HCT116 (cell line): ENCODE data around the gene TMEM184B. TPM values are rescaled to one million over a fixed set of nuclear protein-coding genes. Genes with fewer than 3 reads are reported as not detected.

Experiments
- ATAC-seq: fragments of 200-7000 bp; cut with Tn5 transposase; 2 replicates; pipeline ENCODE4 v1.9.1; 2020; ENCODE audit warnings: mild to moderate bottlenecking, moderate library complexity
- BruUV-seq: library from RNA; stranded (reverse); fragments of 400-500 nt; replicated peaks from 2 replicates; lab custom pipeline; 2021; lab: Mats Ljungman, UMichigan
- CTCF ChIA-PET: fragments of 300-600 bp; sonication (Branson Sonifier 250); formaldehyde crosslinking; loops from one replicate; lab custom pipeline; 2021; ENCODE audit warnings: antibody characterized with exemption; lab: Charles Lee
- POLR2A ChIA-PET: fragments of 300-600, 350-600 bp; sonication (Branson Sonifier 250); formaldehyde crosslinking; loops from one replicate; lab custom pipeline; 2021; ENCODE audit warnings: antibody characterized with exemption; lab: Charles Lee
- RAD21 ChIA-PET, 2 experiments: fragments of 300-600 bp; sonication (Branson Sonifier 250); formaldehyde crosslinking; loops; one replicate each; lab custom pipeline; 2023; ENCODE audit warnings: low total read pairs in 2 of 2; ENCODE audit not compliant: uncharacterized antibody in 2 of 2, unreplicated experiment in 2 of 2, low non-redundant PET in 1 of 2; lab: Charles Lee
- DNase-seq: peaks from one replicate; pipeline ENCODE4 v3.0.0-alpha.2; 2010; ENCODE audit warnings: low read depth, low spot score
- H2AFZ ChIP-seq: fragments of 200-600 bp; shearing (Covaris generic), sonication (generic); 2 replicates; pipeline ENCODE4 v1.6.1; 2017; ENCODE audit warnings: low read depth, mixed run types, mixed read lengths, antibody characterized with exemption, low read length; ENCODE audit not compliant: poor library complexity, severe bottlenecking
- H3K27ac ChIP-seq: 2 replicates; pipeline ENCODE4 v1.5.1; 2012; ENCODE audit warnings: low read depth, low read length
- H3K27me3 ChIP-seq: fragments of 200-600 bp; sonication (generic); 2 replicates; pipeline ENCODE4 v1.6.1; 2016; ENCODE audit warnings: mixed run types, low read length, mixed read lengths; ENCODE audit not compliant: insufficient read depth
- H3K36me3 ChIP-seq, 2 experiments: fragments of 200-500 bp in 1 of 2; fragments of 200-600 bp in 1 of 2; sonication (Bioruptor generic) in 1 of 2; sonication (generic) in 1 of 2; 2 replicates each; pipeline versions ENCODE4 v1.5.1 to v1.6.1; 2014 to 2016; ENCODE audit warnings: low read length in 2 of 2, inconsistent platforms in 1 of 2, mixed read lengths in 1 of 2, mixed run types in 1 of 2; ENCODE audit not compliant: insufficient read depth in 2 of 2, control insufficient read depth in 1 of 2
- H3K4me1 ChIP-seq, 2 experiments: fragments of 200-600 bp in 1 of 2; sonication (generic) in 1 of 2; 2 replicates each; pipeline versions ENCODE4 v1.5.1 to v1.6.1; 2012 to 2017; ENCODE audit warnings: low read length in 2 of 2, inconsistent platforms in 1 of 2, mild to moderate bottlenecking in 1 of 2, mixed read lengths in 1 of 2, mixed run types in 1 of 2, moderate library complexity in 1 of 2; ENCODE audit not compliant: insufficient read depth in 2 of 2, control insufficient read depth in 1 of 2
- H3K4me2 ChIP-seq: fragments of 200-600 bp; sonication (generic); 2 replicates; pipeline ENCODE4 v1.6.1; 2017; ENCODE audit warnings: mixed run types, low read length, mixed read lengths
- H3K4me3 ChIP-seq, 2 experiments: fragments of 200-600 bp in 1 of 2; sonication (generic) in 1 of 2; replicated peaks in 1 of 2; 2 replicates each; pipeline ENCODE4 v1.5.1; 2011 to 2016; ENCODE audit warnings: low read length in 2 of 2, control low read depth in 1 of 2, low read depth in 1 of 2, mild to moderate bottlenecking in 1 of 2, mixed read lengths in 1 of 2, mixed run types in 1 of 2
- H3K79me2 ChIP-seq: fragments of 200-600 bp; sonication (generic); 2 replicates; pipeline ENCODE4 v1.6.1; 2017; ENCODE audit warnings: mild to moderate bottlenecking, mixed run types, low read length, moderate library complexity, mixed read lengths; ENCODE audit not compliant: insufficient read depth
- H3K9ac ChIP-seq: fragments of 200-600 bp; sonication (generic); 2 replicates; pipeline ENCODE4 v1.6.1; 2016; ENCODE audit warnings: low read length, mixed read lengths
- H3K9me2 ChIP-seq: fragments of 200-600 bp; sonication (generic), shearing (Covaris generic); 2 replicates; pipeline ENCODE4 v1.6.1; 2017; ENCODE audit warnings: mixed run types, mild to moderate bottlenecking, moderate library complexity; ENCODE audit not compliant: insufficient read depth
- H3K9me3 ChIP-seq, 2 experiments: fragments of 200-500 bp in 1 of 2; fragments of 200-600 bp in 1 of 2; sonication (Bioruptor generic) in 1 of 2; sonication (generic) in 1 of 2; 2 replicates each; pipeline ENCODE4 v1.6.1; 2014 to 2017; ENCODE audit warnings: low read length in 2 of 2, mixed read lengths in 2 of 2, inconsistent platforms in 1 of 2, low read depth in 1 of 2, mild to moderate bottlenecking in 1 of 2, mixed run types in 1 of 2, moderate library complexity in 1 of 2; ENCODE audit not compliant: control insufficient read depth in 1 of 2, insufficient read depth in 1 of 2
- H4K20me1 ChIP-seq: fragments of 200-600 bp; sonication (generic), shearing (Covaris generic); 2 replicates; pipeline ENCODE4 v1.6.1; 2017; ENCODE audit warnings: mixed run types, mild to moderate bottlenecking, moderate library complexity; ENCODE audit not compliant: insufficient read depth
- ATF3 ChIP-seq: IDR thresholded peaks from 2 replicates; pipeline ENCODE4 v1.6.1; 2012
- CEBPB ChIP-seq: IDR thresholded peaks from 2 replicates; pipeline ENCODE4 v1.6.1; 2012; ENCODE audit warnings: low read depth
- EZH2 ChIP-seq: fragments of 200-600 bp; sonication (generic); IDR thresholded peaks from 2 replicates; pipeline ENCODE4 v1.6.1; 2017; ENCODE audit warnings: antibody characterized with exemption, mixed run types
- FOSL1 ChIP-seq: IDR thresholded peaks from 2 replicates; pipeline ENCODE4 v1.6.1; 2012; ENCODE audit warnings: low read depth
- MAX ChIP-seq: IDR thresholded peaks from 2 replicates; pipeline ENCODE4 v1.6.1; 2012
- POLR2A ChIP-seq: IDR thresholded peaks from 2 replicates; pipeline ENCODE4 v1.7.0; 2011; ENCODE audit warnings: borderline replicate concordance; ENCODE audit not compliant: insufficient read depth, insufficient read length; ENCODE audit errors: extremely low read depth
- POLR2AphosphoS5 ChIP-seq: IDR thresholded peaks from 2 replicates; pipeline ENCODE4 v1.6.1; 2011; ENCODE audit warnings: mild to moderate bottlenecking, low read depth, low read length, moderate library complexity
- RAD21 ChIP-seq: IDR thresholded peaks from 2 replicates; pipeline ENCODE4 v1.6.1; 2012; ENCODE audit warnings: low read depth, mild to moderate bottlenecking
- REST ChIP-seq: IDR thresholded peaks from 2 replicates; pipeline ENCODE4 v1.6.1; 2012; ENCODE audit warnings: low read depth
- SRF ChIP-seq: IDR thresholded peaks from 2 replicates; pipeline ENCODE4 v1.6.1; 2012; ENCODE audit warnings: low read depth
- ZFX ChIP-seq: fragments of 450-650 bp; IDR thresholded peaks from 2 replicates; pipeline ENCODE4 v1.6.1; 2017
- intact Hi-C: fragments of 100-400 bp; cut with micrococcal nuclease; formaldehyde crosslinking; loops from 2 replicates; pipeline ENCODE4 v1.10.0; 2022
- total RNA-seq: library from RNA; stranded (reverse); gene quantifications from one replicate; pipeline ENCODE4 v1.2.1, GENCODE V29; 2021; ENCODE audit not compliant: unreplicated experiment

Gene TMEM184B
- total RNA-seq, 1 experiment from 2014 or later = 66.0 TPM

- no peak for DNase-seq
- no peak overlapping the region for H3K4me2 ChIP-seq
- ChIA-PET RAD21 (no interaction called here), CTCF (no interaction called here), POLR2A (no interaction called here)
- no peak for ATAC-seq
- no peaks in the 10 kb centered on the region for H3K9me3 ChIP-seq
- no peak overlapping the region for H3K9ac ChIP-seq
- peaks cover 7 to 34% of the 10 kb centered on the region in 2 experiments; a peak in 3 of 4 replicates for H3K36me3 ChIP-seq
- no peaks in the 10 kb centered on the region for H3K9me2 ChIP-seq
- no peak overlapping the region for H3K4me3 ChIP-seq
- BruUV-seq = no TSS peak
- TF ChIP-seq ZFX (no peak), CEBPB (no peak), RAD21 (no peak), FOSL1 (no peak), REST (no peak), EZH2 (no peak), POLR2A (no peak), MAX (no peak), POLR2AphosphoS5 (no peak), ATF3 (no peak), SRF (no peak)
- no peaks in the 10 kb centered on the region for H4K20me1 ChIP-seq
- no peak overlapping the region for H2AFZ ChIP-seq
- H3K27me3 ChIP-seq = no peaks in the 10 kb centered on the region
- H3K27ac ChIP-seq = no peak overlapping the region
- H3K79me2 ChIP-seq = no peaks in the 10 kb centered on the region; the same call in 1 of the 2 replicates
- intact Hi-C loops = no loop called here
- peaks cover 29 to 38% of the 10 kb centered on the region in 2 experiments for H3K4me1 ChIP-seq
These were observed 39.4 kb downstream of the TMEM184B start for GRCh38 chr22:38233427-38233826.
